Uterus (tissue), 4 donors: ENCODE measurements around the gene HELB. TPM values are rescaled to one million over a fixed set of nuclear protein-coding genes. Genes with fewer than 3 reads are reported as not detected.
"Not testable (repeated sequence)": the region's sequence is repeated elsewhere in the genome, so short reads cannot be mapped to it uniquely, and the experiment has no call there.

Experiments
- DNase-seq, 2 donors: peaks; one replicate each; pipeline ENCODE4 v3.0.0-alpha.2; 2019 to 2020
- H3K27ac ChIP-seq, 2 donors: fragments of 200-600 bp; sonication (generic); 1 replicate in 1 of 2; 2 replicates in 1 of 2; pipeline ENCODE4 v1.5.1; 2016 to 2018
- H3K27me3 ChIP-seq, 2 donors: fragments of 200-600 bp; sonication (generic); one replicate each; pipeline ENCODE4 v1.5.1; 2018 to 2019; ENCODE audit warnings: control low read depth in 1 of 2
- H3K36me3 ChIP-seq, 2 donors: fragments of 200-600 bp; sonication (generic); one replicate each; pipeline ENCODE4 v1.5.1; 2019; ENCODE audit warnings: control low read depth in 1 of 2
- H3K4me1 ChIP-seq, 2 donors: fragments of 200-600 bp; sonication (generic); one replicate each; pipeline ENCODE4 v1.5.1; 2018 to 2019; ENCODE audit warnings: control low read depth in 1 of 2
- H3K4me3 ChIP-seq, 2 donors: fragments of 200-600 bp; sonication (generic); 1 replicate in 1 of 2; 2 replicates in 1 of 2; pipeline ENCODE4 v1.5.1; 2018 to 2019; ENCODE audit warnings: mild to moderate bottlenecking in 1 of 2
- H3K9me3 ChIP-seq, 2 donors: fragments of 200-600 bp; sonication (generic); one replicate each; pipeline ENCODE4 v1.5.1; 2019; ENCODE audit warnings: control low read depth in 1 of 2
- CTCF ChIP-seq, 4 experiments: fragments of 200-600 bp in 2 of 4; fragments of 450-650 bp in 2 of 4; sonication (generic) in 2 of 4; IDR thresholded peaks; one replicate each; pipeline ENCODE4 v1.5.1; 2016 to 2019; ENCODE audit warnings: antibody characterized with exemption in 4 of 4, mild to moderate bottlenecking in 2 of 4, moderate library complexity in 1 of 4
- POLR2A ChIP-seq, 2 donors: fragments of 450-650 bp; IDR thresholded peaks; one replicate each; pipeline ENCODE4 v1.6.1; 2016; ENCODE audit warnings: antibody characterized with exemption in 2 of 2, mild to moderate bottlenecking in 1 of 2, moderate library complexity in 1 of 2
- intact Hi-C: fragments of 100-400 bp; cut with DNase I; formaldehyde crosslinking; loops from one replicate; pipeline ENCODE4 v1.15.1; 2023; ENCODE audit warnings: low total_unique reads
- total RNA-seq, 4 donors: library from RNA; depleted of rRNA in 3 of 4; stranded (reverse); fragments of >200 nt in 3 of 4; gene quantifications; one replicate each; pipeline versions ENCODE4 v1.1.0 to v1.2.4, GENCODE V29; 2014 to 2023
- donor health status: DM: yes; HTN: yes; CAD: no.

HELB gene
- total RNA-seq, 4 donors from 2014 or later: 0.77 to 12.4 (median 6.1) TPM

DNA sequence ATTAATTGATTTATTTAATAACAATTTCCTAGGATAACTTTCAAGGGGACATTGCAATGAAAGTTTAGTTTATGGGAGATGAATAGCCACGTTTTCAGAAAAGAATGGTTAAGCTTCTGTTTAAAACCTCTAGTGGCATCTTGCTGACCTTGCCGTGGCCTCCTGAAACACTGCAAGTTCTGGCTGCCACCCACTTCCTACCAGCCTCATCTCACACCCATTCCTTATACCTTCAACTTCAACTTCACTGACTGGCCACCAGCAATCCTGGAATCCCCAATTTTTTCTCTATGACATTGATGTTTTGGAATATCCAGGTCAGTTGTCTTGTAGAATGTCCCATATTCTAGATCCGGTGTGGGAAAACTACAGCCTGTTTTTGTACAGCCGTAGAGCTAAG lies 5.2 kb upstream of the HELB start:
- intact Hi-C loops: no loop called here
- no peak for DNase-seq
- Histone ChIP-seq H3K27ac (no peak overlapping the region), H3K4me1 (no peaks in the 10 kb centered on the region), H3K9me3 (no peaks in the 10 kb centered on the region), H3K36me3 (no peaks in the 10 kb centered on the region), H3K4me3 (no peak overlapping the region), H3K27me3 (no peaks in the 10 kb centered on the region)
- TF ChIP-seq POLR2A (IDR thresholded peaks at IDR 0.05) (no peak), CTCF (IDR thresholded peaks at IDR 0.05) (no peak)

DNA sequence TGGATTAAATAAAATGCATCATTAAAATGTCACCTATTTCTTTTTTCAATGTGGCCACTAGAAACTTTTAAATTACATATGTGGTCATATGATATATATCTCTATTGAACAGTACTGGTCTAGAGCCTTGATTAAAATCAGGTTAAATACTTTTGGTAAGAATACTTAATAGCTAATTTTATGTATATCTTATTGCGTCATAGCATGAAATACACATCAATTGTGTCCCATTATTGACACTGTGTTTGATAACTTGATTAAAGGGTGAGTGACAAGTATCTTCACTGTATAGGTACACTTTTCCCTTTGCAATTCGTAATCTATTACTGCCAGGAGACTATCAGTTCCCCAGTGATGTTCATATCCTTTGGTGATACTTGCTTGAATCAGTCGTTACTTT lies 4.4 kb upstream of the HELB start:
- no peaks in the 10 kb centered on the region for H3K9me3 ChIP-seq
- H3K27me3 ChIP-seq: no peaks in the 10 kb centered on the region
- no peaks in the 10 kb centered on the region for H3K36me3 ChIP-seq
- H3K27ac ChIP-seq: no peak overlapping the region
- DNase-seq: no peak
- intact Hi-C loops: no loop called here
- TF ChIP-seq POLR2A (IDR thresholded peaks at IDR 0.05) (no peak), CTCF (IDR thresholded peaks at IDR 0.05) (no peak)
- no peaks in the 10 kb centered on the region for H3K4me1 ChIP-seq
- H3K4me3 ChIP-seq: no peak overlapping the region

DNA sequence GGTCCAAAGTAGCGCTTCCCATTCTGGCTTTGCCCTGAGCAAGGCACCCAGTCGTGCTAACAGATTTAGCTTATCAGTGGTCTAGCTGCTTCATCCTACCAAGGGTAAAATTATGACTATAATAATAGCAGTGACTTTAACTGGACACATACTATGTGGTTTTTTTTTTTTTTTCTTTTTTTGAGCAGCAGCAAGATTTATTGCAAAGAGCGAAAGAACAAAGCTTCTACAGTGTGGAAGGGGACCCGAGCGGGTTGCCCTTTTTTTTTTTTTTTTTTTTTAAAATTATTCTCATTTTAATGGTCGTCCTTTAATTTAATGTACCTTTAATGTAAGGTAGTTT lies 505 bp downstream of the HELB start:
- no peak for DNase-seq
- H3K4me1 ChIP-seq: no peaks in the 10 kb centered on the region
- no peaks in the 10 kb centered on the region for H3K27me3 ChIP-seq
- no peak for TF ChIP-seq POLR2A (IDR thresholded peaks at IDR 0.05)
- TF ChIP-seq CTCF (IDR thresholded peaks at IDR 0.05): no peak
- intact Hi-C loops: no loop called here
- H3K36me3 ChIP-seq: no peaks in the 10 kb centered on the region
- peak overlapping the region; percentile 76 to 83 for H3K27ac ChIP-seq
- peak overlapping the region; percentile 69 to 81 for H3K4me3 ChIP-seq
- no peaks in the 10 kb centered on the region for H3K9me3 ChIP-seq

- H3K4me3 ChIP-seq, H3K9me3 ChIP-seq, H3K36me3 ChIP-seq, intact Hi-C loops, H3K4me1 ChIP-seq, DNase-seq, H3K27me3 ChIP-seq: not testable (repeated sequence)
- H3K27ac ChIP-seq: peak overlapping the region in 1 of 2 donors; percentile 83
Measured at GRCh38 chr12:66303316-66303804, 1.1 kb downstream of the HELB start.

DNA sequence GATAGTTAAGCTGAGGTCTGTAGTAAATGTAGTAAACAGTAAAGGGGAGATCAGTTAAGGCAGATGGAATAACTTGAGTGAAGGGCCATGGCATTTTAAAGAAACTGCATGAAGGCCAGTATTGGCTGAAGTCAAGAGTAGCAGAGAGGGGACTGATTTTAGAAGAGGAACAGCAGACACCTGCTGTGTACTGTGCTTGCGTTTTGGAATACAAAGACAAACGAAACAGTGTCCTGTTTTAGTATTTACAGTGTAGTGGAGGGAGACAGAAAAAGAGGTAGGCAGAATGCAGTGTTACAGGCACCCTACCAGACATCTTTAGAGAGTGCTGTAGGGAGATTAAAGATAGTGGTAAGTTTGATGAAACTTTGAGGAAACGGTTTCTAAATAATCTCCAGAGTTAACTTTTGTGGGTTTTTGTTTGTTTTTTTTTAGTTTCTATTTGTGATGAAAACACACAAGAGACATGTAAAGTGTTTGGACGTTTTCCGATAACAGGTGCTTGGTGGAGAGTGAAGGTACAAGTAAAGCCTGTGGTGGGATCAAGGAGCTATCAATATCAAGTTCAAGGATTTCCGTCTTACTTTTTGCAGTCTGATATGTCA lies 2.1 kb downstream of the HELB start:
- no peak for DNase-seq
- intact Hi-C loops: no loop called here
- Histone ChIP-seq H3K9me3 (no peaks in the 10 kb centered on the region), H3K4me1 (no peaks in the 10 kb centered on the region), H3K27me3 (no peaks in the 10 kb centered on the region), H3K36me3 (no peaks in the 10 kb centered on the region), H3K27ac (no peak overlapping the region), H3K4me3 (no peak overlapping the region)
- no peak for TF ChIP-seq CTCF (IDR thresholded peaks at IDR 0.05)
- no peak for TF ChIP-seq POLR2A (IDR thresholded peaks at IDR 0.05)

DNA sequence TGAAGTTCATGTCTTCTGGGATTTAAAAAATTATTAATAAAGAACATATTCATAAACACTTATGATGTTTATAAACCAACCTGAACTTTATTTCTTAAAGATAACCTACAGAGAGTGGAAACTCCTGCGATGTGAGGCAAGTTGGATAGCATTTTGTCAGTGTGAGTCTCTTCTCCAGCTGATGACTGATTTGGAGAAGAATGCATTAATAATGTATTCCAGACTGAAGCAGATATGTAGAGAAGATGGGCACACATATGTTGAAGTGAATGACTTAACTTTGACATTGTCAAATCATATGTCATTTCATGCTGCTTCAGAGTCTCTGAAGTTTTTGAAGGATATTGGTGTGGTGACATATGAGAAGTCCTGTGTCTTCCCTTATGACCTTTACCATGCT lies 7.3 kb downstream of the HELB start:
- H3K27ac ChIP-seq: no peak overlapping the region
- H3K9me3 ChIP-seq: no peaks in the 10 kb centered on the region
- no peaks in the 10 kb centered on the region for H3K36me3 ChIP-seq
- TF ChIP-seq POLR2A (IDR thresholded peaks at IDR 0.05) (no peak), CTCF (IDR thresholded peaks at IDR 0.05) (no peak)
- no peaks in the 10 kb centered on the region for H3K27me3 ChIP-seq
- no peaks in the 10 kb centered on the region for H3K4me1 ChIP-seq
- no peak for DNase-seq
- intact Hi-C loops: no loop called here
- no peak overlapping the region for H3K4me3 ChIP-seq
